COLO668 (cell line): ENCODE data around the gene ZCCHC4.

Experiments
- DNase-seq: peaks from one replicate; lab custom pipeline; 2025; ENCODE audit not compliant: unreplicated experiment; lab: John Stamatoyannopoulos, UW

The ZCCHC4 gene

GRCh38 chr4:25312496-25313200, at the start of gene ZCCHC4:
Gene ZCCHC4, plus strand, starts transcription at chr4:25312774. Its CDS starts 36 bp downstream, at chr4:25312810.
- peak; percentile 91 for DNase-seq

- no peak for DNase-seq
Measured at GRCh38 chr4:25271866-25272265, 40.7 kb upstream of the ZCCHC4 start.

GRCh38 chr4:25280210-25280609, 32.4 kb upstream of the ZCCHC4 start:
- no peak for DNase-seq

- no peak for DNase-seq
Measured at GRCh38 chr4:25283948-25284347, 28.6 kb upstream of the ZCCHC4 start.

- DNase-seq, result no peak
Measured at GRCh38 chr4:25284466-25284865, 28.1 kb upstream of the ZCCHC4 start.

GRCh38 chr4:25290490-25291067, 22.0 kb upstream of the ZCCHC4 start:
- DNase-seq, result no peak

- DNase-seq, result no peak
Measured at GRCh38 chr4:25291158-25291733, 21.3 kb upstream of the ZCCHC4 start.

- DNase-seq, result no peak
Measured at GRCh38 chr4:25297528-25298242, 14.9 kb upstream of the ZCCHC4 start.

GRCh38 chr4:25299476-25300203, 12.9 kb upstream of the ZCCHC4 start:
- DNase-seq, result peak; percentile 14

GRCh38 chr4:25301471-25301870, 11.1 kb upstream of the ZCCHC4 start:
- DNase-seq, result no peak

- DNase-seq, result no peak
Measured at GRCh38 chr4:25302626-25303025, 9.9 kb upstream of the ZCCHC4 start.

- no peak for DNase-seq
Measured at GRCh38 chr4:25303578-25303977, 9.0 kb upstream of the ZCCHC4 start.

GRCh38 chr4:25306518-25307057, 6.0 kb upstream of the ZCCHC4 start:
- DNase-seq, result no peak

- no peak for DNase-seq
Measured at GRCh38 chr4:25307596-25307995, 5.0 kb upstream of the ZCCHC4 start.

GRCh38 chr4:25308306-25308705, 4.3 kb upstream of the ZCCHC4 start:
- DNase-seq, result no peak

- no peak for DNase-seq
Measured at GRCh38 chr4:25308761-25309160, 3.8 kb upstream of the ZCCHC4 start.

GRCh38 chr4:25310066-25310802, 2.3 kb upstream of the ZCCHC4 start:
- DNase-seq, result no peak

- DNase-seq, result no peak
Measured at GRCh38 chr4:25310803-25311166, 1.8 kb upstream of the ZCCHC4 start.

GRCh38 chr4:25313201-25313895, 774 bp downstream of the ZCCHC4 start:
- no peak for DNase-seq

- DNase-seq, result no peak
Measured at GRCh38 chr4:25320336-25320735, 7.8 kb downstream of the ZCCHC4 start.
